HG03066 (cell line): ENCODE measurements around the gene TTC23.

Experiments
- ATAC-seq: cut with Tn5 transposase; IDR thresholded peaks from one replicate; pipeline ENCODE4 v1.9.1; 2021; ENCODE audit warnings: low read depth; ENCODE audit not compliant: unreplicated experiment

The TTC23 gene, protein sequence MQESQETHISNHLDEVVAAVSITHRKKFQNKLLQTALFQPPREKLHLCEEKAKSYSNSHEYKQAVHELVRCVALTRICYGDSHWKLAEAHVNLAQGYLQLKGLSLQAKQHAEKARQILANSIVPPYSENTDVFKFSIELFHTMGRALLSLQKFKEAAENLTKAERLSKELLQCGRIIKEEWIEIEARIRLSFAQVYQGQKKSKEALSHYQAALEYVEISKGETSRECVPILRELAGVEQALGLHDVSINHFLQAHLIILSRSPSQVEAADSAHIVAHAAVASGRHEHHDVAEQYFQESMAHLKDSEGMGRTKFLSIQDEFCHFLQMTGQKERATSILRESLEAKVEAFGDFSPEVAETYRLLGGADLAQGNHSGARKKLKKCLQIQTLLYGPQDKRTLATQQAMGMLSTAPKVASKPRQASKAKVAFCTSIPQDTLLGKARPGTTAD

DNA sequence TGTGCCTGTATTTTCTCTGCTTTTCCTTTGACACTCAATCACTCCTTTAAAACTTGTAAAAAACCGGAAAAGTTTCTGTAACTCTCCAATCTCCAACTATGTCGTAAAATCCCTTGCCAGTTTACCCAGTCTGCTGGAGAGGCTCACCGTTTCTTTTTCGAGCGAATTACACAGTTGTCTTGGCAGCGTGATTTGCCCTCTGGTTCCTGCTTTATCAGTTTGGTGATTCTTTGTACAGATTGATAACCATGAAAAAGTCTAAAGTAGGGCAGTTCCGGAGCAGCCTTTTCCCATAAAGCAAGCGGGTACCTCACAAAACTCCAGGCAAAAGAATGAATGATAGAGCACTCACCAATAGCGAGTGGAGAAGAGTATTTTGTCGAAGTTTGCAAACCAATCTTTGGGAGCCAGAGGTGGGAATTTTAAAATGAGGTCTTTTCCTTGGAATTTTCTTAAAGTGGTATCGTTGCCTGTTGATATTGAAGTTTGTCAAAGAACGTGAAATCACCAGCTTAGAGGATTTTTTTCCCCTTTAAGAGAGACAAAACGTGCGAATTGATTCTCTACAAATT, at the start of gene TTC23:
TSS of gene TTC23 (minus strand) at position 312 of the 572 bp plus-strand sequence. CDS start 20,869 bp downstream, outside the sequence.
- no peak for ATAC-seq

DNA sequence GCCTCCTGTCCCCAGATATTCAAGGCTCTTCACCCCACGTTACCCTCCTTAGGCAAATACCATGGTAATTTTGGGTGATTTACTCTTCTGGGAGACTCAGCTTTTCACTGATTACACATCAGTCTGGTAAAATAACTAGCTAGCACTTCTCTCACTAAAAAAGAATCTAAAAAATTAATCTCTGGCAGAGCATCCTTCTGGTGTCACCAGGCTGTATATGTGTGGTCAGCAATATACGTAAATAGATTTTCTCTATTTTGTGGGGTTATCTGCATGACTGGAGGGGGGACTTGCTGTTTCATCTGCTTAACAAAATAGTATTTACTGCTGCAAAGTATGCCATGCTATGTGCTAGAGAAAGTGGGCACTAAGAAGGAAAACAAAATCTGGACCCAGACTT, 47.0 kb upstream of the TTC23 start:
- ATAC-seq, result no peak

DNA sequence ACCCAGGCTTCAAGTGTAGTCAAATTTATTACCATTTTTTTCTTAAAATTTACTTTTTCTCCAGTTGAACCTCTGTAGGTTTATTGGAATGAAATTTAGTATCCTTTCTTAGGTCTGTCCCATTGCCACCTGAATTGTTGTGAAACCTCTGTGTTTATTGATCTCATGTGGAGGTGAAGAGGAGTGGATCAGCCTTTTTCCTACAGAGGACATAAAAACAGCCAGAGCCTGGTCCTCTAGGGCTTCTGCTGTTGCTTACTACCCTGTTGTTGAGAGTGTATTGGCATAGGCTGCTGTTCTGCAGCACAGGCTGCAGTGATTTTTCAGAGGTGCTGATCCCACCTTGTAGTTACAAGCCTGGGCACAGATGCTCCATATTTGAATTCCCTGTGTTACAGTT, 46.5 kb upstream of the TTC23 start:
- no peak for ATAC-seq

DNA sequence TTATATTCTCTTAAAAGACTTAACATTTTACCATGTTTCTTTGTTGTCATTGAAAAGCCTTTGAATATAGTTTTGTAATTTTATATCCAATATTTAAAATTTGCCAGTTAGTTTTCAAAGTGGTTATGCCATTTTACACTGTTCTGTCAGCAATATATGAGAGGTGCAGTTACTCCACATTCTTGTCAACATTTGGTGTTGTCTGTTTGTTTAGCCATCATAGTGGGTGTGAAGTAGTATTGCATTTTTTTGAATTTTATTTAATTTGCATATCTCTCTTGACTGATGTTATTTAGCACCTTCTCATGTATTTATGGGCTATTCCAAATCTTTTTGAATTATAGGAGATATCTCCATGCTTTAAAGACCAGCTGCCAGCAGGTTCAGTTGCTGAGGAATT, 42.3 kb upstream of the TTC23 start:
- no peak for ATAC-seq

DNA sequence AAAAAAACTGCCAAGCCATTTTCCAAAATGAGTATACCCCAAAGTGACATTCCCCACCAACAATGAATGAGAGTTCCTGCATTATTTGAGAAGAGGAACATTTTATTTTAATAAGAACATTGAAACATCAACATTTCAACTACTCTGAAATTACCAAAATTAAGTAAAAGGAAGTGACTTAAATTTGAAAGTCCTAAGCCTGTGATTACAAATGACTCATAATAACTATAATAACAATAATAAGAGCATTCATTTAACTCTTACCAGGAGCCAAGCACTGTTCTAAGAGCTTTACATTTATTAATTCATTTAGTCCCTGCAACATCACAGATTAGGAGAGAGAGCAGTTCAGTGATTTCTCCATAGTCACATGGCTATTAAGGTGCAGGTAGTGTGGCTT, 34.3 kb upstream of the TTC23 start:
- ATAC-seq, result no peak

DNA sequence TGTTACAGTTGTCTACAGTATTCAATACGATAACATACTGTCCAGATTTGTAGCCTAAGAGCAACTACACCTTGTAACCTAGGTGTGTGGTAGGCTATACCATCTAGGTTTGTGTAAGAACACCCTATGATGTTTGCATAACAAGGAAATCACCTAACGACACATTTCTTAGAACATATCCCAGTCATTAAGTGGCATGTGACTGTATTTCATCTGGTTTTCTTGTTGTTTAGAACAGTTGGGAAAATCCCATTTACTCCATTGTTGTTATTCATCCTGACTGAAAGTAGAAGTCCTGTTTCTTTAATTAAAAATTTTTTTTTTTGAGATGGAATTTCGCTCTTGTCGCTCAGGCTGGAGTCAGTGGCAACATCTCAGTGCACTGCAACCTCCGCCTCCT, 33.2 kb upstream of the TTC23 start:
- no peak for ATAC-seq

DNA sequence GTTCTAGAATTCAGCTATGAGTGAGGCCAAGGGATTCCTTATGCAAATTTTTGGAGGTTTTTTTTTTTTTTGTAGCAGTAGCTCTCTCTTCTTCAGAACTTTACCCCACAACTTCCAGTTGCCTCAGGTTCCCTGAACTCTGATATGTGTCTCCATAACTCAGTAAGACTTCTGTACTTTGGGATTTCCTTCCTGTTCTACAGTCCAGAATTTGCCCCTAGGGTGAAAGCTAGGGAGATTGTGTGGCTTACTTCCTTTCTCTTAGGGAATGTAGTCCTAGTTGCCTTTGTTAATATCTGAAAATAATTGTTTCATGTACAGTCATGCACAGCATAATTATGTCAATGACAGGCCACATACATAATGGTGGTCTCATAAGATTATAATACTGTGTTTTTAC, 32.7 kb upstream of the TTC23 start:
- ATAC-seq, result no peak

DNA sequence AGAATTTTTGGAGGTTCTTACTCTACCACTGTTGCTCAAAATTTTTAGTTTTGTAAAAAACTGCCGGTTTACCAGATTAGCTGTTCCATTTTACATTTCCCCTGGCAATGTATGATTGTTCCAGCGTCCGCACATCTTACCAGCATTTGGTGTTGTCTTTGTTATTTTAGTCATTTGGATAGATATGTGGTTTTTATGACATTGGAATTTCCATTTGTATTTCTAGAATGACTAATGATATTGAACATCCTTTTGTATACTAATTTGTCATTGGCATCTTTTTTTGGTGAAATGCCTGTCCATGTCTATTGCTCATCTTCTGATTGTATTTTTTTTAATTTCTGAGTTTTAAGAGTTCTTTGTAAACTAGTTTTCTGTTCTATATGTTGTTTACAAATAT, 30.4 kb upstream of the TTC23 start:
- no peak for ATAC-seq

DNA sequence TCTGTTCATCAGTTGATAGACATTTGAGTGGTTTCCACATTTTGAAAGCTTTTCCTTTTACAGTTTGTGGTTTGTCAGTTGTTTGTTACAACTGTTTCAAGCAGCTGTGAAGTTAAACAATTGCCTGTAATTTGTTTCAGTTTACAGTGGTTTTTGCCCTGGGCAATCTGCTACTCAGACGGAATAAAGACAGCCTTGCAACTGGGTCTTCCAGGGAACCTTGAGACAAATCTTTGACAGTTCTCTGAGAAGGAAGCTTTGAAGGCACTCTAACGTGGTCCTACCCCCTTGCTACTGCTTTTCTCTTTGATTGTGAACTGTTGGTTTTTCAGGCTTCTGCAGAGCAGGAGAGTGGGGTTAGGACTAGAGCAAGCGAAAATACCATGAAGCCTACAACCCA, 29.9 kb upstream of the TTC23 start:
- ATAC-seq, result no peak

DNA sequence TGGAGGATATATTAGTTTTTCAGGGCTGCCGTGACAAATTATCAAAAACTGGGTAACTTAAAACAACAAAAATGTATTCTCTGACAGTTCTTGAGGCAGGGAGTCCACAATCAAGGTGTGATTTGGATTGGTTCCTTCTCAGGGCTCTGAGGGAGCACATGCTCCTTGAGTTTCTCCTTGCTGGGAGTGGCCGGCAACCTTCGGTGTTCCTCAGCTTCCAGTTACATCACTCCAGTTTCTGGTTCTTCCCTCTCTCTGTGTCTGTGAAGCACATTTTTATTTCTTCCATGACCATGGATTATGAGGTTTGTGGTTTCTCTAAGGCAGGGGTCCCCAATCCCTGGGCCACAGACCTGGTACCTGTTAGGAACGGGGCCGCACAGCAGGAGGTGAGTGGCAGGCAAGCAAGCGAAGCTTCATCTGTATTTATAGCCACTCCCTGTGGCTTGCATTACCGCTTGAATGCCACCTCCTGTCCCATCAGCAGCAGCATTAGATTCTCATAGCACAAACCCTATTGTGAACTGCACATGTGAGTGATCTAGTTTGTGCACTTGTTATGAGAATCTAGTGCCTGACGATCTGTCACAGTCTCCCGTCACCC, 26.2 kb upstream of the TTC23 start:
- no peak for ATAC-seq

DNA sequence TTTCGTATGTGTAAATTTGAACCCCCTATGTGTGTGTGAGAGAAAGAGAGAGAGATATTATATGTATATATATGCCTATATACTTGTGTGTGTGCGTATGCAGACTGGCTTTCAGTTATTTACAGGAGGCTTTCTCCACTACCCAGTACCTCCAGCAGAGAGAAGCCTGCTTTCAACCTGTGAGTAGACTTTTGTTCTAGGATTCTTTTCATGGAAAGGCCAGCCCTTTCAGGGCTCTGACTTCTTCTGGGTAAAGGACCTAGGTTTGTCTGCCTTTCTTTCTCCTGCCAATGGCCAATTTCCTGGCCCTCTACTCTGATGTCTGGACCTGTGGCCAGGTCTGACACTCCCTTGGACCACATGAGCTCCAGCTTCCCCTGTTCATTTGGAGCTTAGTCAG, 25.7 kb upstream of the TTC23 start:
- ATAC-seq, result no peak

DNA sequence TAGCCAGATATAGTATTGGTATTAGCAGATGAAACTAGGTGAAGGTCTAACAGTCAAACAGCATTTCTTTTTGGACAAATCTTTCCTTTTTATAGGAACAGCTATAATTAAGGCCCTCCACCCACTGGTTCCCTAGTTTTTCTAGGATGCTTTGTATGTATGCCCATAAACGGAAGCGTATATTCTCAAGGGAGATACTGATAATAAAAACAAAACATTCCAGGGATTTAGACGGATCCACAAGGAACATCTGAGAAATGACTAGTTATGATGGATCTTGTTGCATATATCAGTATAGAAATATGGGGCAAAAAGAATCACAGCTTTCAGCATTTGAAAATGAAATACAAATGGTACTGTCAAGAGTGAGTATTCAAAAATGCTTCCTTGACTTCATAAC, 24.4 kb upstream of the TTC23 start:
- ATAC-seq, result no peak

DNA sequence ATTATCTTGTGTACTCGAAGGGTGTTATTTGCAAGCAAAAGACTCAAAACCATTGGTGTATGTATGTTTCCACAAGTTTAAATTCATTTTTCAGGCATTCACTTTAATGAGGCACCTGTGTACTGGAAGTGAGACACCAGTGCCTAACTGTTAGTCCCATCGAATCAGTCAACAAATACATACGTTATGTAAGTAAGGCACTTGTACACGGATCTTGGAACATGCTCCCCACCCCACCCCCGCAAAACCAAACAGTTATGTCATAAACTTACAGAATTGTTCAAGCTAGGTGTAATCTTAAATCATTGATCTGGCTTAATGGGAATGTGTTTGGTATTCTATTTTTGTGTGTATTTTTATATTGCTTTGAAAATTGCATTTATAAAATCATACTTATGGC, 19.1 kb upstream of the TTC23 start:
- no peak for ATAC-seq

DNA sequence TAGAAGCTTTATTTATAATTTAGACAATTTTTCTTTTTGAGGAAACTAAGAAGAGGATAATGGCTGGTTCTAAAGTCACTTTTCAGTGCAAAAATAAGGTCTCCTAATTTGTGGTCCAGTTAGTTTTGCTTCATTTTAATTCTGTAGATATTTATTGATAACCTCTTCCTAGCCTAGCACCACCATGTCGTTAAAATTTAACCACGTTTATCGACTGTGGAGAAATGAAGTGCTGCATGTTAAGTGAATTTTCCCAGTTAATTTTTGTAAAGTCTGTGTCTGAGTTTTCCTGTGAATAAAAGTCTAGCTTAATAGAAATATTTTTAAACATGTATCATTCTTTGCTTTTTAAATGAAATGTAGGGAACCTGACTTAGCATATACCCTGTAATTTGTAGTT, 18.6 kb upstream of the TTC23 start:
- ATAC-seq, result no peak

DNA sequence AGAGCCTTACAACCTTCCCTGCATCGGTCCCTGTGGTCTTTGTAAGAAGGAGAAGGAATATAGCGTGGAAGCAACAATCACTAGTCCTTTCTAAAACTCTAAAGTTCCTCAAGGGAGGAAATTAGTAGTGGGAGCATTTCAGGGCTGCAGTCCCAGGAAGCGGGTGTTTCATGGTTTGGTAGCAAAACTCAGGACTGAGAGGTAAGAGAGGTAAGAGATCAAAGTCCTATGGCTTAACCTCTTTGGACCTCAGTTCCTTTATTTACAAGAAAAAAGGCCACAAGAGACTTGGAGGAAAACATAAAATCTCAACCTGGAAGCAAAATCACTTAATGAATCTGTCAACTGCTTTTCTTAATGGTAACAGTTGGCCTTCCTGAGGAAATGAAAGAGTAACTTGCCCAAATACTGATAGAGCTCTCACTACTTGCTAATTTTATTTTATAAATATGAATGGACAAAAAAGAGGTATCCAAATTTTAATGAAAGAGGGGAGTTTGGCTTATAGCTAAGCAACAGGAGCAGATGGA, 16.2 kb upstream of the TTC23 start:
- ATAC-seq, result no peak

DNA sequence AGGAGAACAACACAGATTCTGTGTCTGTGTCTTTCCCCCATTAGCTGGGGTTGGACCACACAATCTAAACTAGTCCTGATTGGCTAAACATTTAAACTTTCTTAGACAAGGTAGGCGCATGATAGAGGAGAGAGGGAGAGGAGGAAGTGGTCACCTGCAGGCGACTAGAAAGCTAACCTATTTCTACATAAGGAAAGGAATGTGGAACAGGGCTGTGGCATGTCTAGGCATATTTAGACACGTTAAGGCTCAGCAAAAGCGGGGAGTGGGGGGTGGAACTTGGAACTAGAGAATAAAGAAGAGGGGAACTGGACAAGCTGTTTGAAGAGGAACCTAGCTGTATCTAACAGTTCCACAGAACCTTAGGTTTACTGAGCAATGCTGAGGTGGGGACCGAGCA, 14.7 kb upstream of the TTC23 start:
- no peak for ATAC-seq

DNA sequence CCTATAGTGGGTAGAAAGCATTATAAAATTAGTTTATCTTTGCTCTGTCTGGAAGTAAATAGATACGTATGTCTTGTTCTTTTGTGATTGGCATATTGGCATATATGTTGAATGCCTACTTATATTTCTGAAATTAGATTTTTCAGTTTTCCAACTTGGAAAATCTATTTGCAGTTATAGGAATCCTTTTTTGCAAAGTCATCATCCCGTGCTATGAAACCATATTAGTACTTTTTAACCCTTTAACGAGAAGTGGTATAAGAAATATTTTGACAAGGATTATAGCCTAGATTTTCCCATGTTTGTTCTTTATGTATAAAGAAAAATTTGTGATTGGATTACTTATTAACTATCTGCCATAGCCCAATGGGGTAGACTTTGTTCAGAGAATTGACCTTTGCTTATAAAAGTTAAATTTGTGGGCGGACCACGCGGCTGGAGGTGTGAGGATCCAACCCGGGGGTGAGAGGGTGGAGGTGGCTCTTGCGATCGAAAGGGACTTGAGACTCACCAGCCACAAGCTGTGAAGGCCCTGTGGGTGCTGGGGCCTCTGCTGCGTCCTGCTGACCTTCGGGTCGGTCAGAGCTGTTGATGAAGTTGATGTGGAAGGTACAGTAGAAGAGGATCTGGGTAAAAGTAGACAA, 7.8 kb upstream of the TTC23 start:
- no peak for ATAC-seq

DNA sequence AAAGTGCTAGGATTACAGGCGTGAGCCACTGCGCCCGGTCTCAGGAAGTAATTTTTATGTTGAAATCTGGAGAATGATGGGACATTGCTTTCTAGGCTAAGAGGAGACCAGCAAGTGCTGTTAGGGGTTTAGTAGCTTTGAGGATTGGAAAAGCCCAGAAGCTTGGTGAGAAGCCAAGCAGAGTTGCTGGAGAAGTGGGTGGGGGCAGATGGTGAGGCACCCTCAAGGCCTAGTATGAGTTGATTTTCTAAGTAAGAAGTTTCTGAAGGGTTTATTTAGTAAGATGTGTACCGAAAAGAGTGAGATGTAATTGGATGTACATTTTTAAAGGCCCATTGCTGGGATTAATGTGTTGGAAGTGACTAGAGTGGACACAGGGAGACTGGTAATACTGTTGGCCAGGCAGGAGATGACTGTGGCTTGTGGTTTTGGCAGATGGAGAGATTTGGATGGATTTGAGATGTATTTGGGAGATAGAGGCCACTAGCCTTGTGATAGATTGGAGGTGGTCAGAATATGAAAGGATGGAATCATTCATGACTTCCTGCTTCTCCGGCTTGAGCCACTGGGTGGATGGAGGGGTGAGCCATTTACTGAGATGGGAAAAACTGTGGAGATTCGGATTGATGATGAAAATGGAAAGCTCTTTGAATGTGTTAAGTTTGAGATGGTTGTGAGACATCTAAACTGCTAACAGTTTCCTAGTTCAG, 4.2 kb upstream of the TTC23 start:
- ATAC-seq, result no peak

DNA sequence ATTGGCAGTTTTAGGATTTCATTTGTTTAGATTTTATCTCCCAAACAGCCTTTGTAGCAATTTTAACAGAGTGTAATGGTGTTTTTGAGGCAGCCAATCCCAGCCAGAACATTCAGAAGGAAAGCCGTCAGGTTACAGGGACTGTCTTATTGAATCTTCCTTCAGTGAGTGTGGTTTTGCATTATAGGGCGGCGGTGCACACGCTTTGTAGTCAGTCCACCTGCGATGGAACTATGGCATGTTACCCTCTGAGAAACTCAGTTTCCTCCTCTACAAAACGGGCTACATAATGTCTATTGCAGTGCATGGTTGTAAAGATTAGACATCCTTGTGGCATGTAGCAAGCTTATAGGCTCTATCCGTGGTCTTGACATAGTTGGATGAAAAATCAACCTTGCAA, 2.9 kb upstream of the TTC23 start:
- ATAC-seq, result no peak
